T-helper 22 cell (primary cell): ENCODE results near the gene BMP2K.
A peak's percentile ranks its signal among the peaks of the same experiment; 100 is the strongest.

Experiments used
- DNase-seq: peaks from one replicate; pipeline ENCODE4 v3.0.0-alpha.2; 2020; ENCODE audit warnings: low read depth

BMP2K gene

GRCh38 chr4:78937837-78938236 lies 161.7 kb downstream of the BMP2K start:
- no peak for DNase-seq

- no peak for DNase-seq
Observed at GRCh38 chr4:78938474-78938867, 162.3 kb downstream of the BMP2K start.

GRCh38 chr4:78938868-78939666 lies 162.9 kb downstream of the BMP2K start, which contains the start of gene PAQR3:
TSS of gene PAQR3 (minus strand) at chr4:78939438. CDS start at chr4:78939224, 214 bp downstream.
- peak; percentile 68 for DNase-seq

GRCh38 chr4:78939667-78940008 lies 163.5 kb downstream of the BMP2K start:
- no peak for DNase-seq

- DNase-seq = no peak
Observed at GRCh38 chr4:78940752-78941151, 164.6 kb downstream of the BMP2K start.

- DNase-seq = no peak
Observed at GRCh38 chr4:78944381-78944780, 168.2 kb downstream of the BMP2K start.

- DNase-seq = no peak
Observed at GRCh38 chr4:78945651-78946179, 169.6 kb downstream of the BMP2K start.

GRCh38 chr4:78949735-78950134 lies 173.6 kb downstream of the BMP2K start:
- DNase-seq = no peak

- DNase-seq = no peak
Observed at GRCh38 chr4:78951862-78952472, 175.8 kb downstream of the BMP2K start.

GRCh38 chr4:78953231-78953630 lies 177.1 kb downstream of the BMP2K start:
- no peak for DNase-seq

GRCh38 chr4:78953769-78954666 lies 177.9 kb downstream of the BMP2K start:
- DNase-seq = no peak

GRCh38 chr4:78956975-78957374 lies 180.8 kb downstream of the BMP2K start:
- DNase-seq = no peak

- DNase-seq = no peak
Observed at GRCh38 chr4:78960926-78961325, 184.8 kb downstream of the BMP2K start.
